ENCODE measurements around the gene SLC25A40. TPM values are rescaled to one million over a fixed set of nuclear protein-coding genes. Genes with fewer than 3 reads are reported as not detected.

SLC25A40 gene
- total RNA-seq, 1 experiment from 2014 or later, result 32.4 TPM

DNA sequence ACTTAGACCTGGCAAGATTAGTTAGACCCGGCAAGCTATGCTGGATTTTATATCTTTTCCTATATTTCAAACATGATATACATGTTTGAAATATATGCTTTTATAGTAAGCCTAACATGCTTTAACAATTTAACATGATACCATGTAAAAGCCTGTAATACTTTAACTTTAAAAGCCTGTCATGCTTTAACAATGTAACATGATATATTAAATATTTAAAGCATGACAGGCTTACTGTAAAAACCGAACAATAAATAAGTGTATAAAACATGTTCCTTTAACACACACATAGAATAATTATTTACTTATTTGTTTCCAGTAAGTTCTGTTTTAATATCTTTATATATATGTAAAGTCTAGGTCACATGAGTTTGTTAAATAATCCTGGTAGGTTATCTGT is 65.4 kb downstream of the SLC25A40 start:
- Histone ChIP-seq H3K9me2 (ENCODE audit: insufficient read depth) (no peaks in the 10 kb centered on the region), H3K9me3 (ENCODE audit: control insufficient read depth in 1 of 2, insufficient read depth in 1 of 2, low read depth in 1 of 2, low read length in 2 of 2) (no peaks in the 10 kb centered on the region), H2AFZ (ENCODE audit: low read depth, low read length, poor library complexity, severe bottlenecking) (no peak overlapping the region), H3K4me3 (replicated peaks in 1 of 2; ENCODE audit: low read depth in 1 of 2, low read length in 2 of 2) (no peak overlapping the region), H3K79me2 (ENCODE audit: insufficient read depth, low read length) (no peaks in the 10 kb centered on the region), H4K20me1 (ENCODE audit: insufficient read depth) (no peaks in the 10 kb centered on the region), H3K4me1 (ENCODE audit: control insufficient read depth in 1 of 2, insufficient read depth in 2 of 2, low read length in 2 of 2) (no peaks in the 10 kb centered on the region), H3K4me2 (ENCODE audit: low read length) (no peak overlapping the region), H3K36me3 (ENCODE audit: control insufficient read depth in 1 of 2, insufficient read depth in 2 of 2, low read length in 2 of 2) (no peaks in the 10 kb centered on the region), H3K27ac (ENCODE audit: low read depth, low read length) (no peak overlapping the region), H3K9ac (ENCODE audit: low read length) (no peak overlapping the region), H3K27me3 (ENCODE audit: insufficient read depth, low read length) (no peaks in the 10 kb centered on the region)
- CTCF ChIA-PET, result no interaction called here
- DNase-seq (ENCODE audit: low read depth, low spot score) (no peak), ATAC-seq (no peak)
- no TSS peak for BruUV-seq (replicated peaks)
- intact Hi-C loops (cut with micrococcal nuclease), result no loop called here
- POLR2A ChIA-PET, result no interaction called here
- RAD21 ChIA-PET (ENCODE audit: low non-redundant PET in 1 of 2, low total read pairs in 2 of 2, uncharacterized antibody in 2 of 2, unreplicated experiment in 2 of 2), result no interaction called here
- TF ChIP-seq ZFX (IDR thresholded peaks at IDR 0.05) (no peak), FOSL1 (IDR thresholded peaks at IDR 0.05; ENCODE audit: low read depth) (no peak), YY1 (IDR thresholded peaks at IDR 0.05; ENCODE audit: extremely low read depth, insufficient replicate concordance, low read depth, low read length) (no peak), CEBPB (IDR thresholded peaks at IDR 0.05; ENCODE audit: low read depth) (no peak), SRF (IDR thresholded peaks at IDR 0.05; ENCODE audit: low read depth) (no peak), ZNF274 (IDR thresholded peaks at IDR 0.05; ENCODE audit: low read depth, low read length) (no peak), POLR2AphosphoS5 (IDR thresholded peaks at IDR 0.05; ENCODE audit: low read depth, low read length) (no peak), POLR2A (IDR thresholded peaks at IDR 0.05; ENCODE audit: borderline replicate concordance, extremely low read depth, insufficient read depth, insufficient read length) (no peak), JUND (IDR thresholded peaks at IDR 0.05) (no peak), ELF1 (IDR thresholded peaks at IDR 0.05; ENCODE audit: borderline replicate concordance, low read depth) (no peak)
- TF ChIP-seq, protein P1, sequence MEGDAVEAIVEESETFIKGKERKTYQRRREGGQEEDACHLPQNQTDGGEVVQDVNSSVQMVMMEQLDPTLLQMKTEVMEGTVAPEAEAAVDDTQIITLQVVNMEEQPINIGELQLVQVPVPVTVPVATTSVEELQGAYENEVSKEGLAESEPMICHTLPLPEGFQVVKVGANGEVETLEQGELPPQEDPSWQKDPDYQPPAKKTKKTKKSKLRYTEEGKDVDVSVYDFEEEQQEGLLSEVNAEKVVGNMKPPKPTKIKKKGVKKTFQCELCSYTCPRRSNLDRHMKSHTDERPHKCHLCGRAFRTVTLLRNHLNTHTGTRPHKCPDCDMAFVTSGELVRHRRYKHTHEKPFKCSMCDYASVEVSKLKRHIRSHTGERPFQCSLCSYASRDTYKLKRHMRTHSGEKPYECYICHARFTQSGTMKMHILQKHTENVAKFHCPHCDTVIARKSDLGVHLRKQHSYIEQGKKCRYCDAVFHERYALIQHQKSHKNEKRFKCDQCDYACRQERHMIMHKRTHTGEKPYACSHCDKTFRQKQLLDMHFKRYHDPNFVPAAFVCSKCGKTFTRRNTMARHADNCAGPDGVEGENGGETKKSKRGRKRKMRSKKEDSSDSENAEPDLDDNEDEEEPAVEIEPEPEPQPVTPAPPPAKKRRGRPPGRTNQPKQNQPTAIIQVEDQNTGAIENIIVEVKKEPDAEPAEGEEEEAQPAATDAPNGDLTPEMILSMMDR (IDR thresholded peaks at IDR 0.05 in 2 of 3, conservative IDR thresholded peaks at IDR 0.05 in 1 of 3; ENCODE audit: borderline replicate concordance in 1 of 3, insufficient read depth in 1 of 3, low read depth in 2 of 3, low read length in 2 of 3), result no peak
- TF ChIP-seq, protein P2, sequence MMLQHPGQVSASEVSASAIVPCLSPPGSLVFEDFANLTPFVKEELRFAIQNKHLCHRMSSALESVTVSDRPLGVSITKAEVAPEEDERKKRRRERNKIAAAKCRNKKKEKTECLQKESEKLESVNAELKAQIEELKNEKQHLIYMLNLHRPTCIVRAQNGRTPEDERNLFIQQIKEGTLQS (IDR thresholded peaks at IDR 0.05), result no peak
- TF ChIP-seq, protein P3, sequence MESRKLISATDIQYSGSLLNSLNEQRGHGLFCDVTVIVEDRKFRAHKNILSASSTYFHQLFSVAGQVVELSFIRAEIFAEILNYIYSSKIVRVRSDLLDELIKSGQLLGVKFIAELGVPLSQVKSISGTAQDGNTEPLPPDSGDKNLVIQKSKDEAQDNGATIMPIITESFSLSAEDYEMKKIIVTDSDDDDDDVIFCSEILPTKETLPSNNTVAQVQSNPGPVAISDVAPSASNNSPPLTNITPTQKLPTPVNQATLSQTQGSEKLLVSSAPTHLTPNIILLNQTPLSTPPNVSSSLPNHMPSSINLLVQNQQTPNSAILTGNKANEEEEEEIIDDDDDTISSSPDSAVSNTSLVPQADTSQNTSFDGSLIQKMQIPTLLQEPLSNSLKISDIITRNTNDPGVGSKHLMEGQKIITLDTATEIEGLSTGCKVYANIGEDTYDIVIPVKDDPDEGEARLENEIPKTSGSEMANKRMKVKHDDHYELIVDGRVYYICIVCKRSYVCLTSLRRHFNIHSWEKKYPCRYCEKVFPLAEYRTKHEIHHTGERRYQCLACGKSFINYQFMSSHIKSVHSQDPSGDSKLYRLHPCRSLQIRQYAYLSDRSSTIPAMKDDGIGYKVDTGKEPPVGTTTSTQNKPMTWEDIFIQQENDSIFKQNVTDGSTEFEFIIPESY (IDR thresholded peaks at IDR 0.05; ENCODE audit: extremely low read depth, insufficient replicate concordance, low read length), result no peak
